Transverse colon (tissue), 4 donors: ENCODE data around the gene TPO. TPM values are rescaled to one million over a fixed set of nuclear protein-coding genes. Genes with fewer than 3 reads are reported as not detected.

Source experiments
- DNase-seq: peaks from one replicate; pipeline ENCODE4 v3.0.0-alpha.2; 2019
- H3K27ac ChIP-seq, 4 donors: fragments of 200-600 bp; sonication (generic); 2 replicates each; pipeline ENCODE4 v1.5.1; 2016 to 2018; ENCODE audit warnings: inconsistent platforms in 4 of 4
- H3K27me3 ChIP-seq: fragments of 200-600 bp; sonication (generic); 2 replicates; pipeline ENCODE4 v1.5.1; 2017; ENCODE audit warnings: inconsistent platforms
- H3K36me3 ChIP-seq, 4 donors: fragments of 200-600 bp; sonication (generic); 2 replicates each; pipeline ENCODE4 v1.5.1; 2017 to 2019; ENCODE audit warnings: inconsistent platforms in 4 of 4
- H3K4me1 ChIP-seq, 4 donors: fragments of 200-600 bp; sonication (generic); 2 replicates each; pipeline ENCODE4 v1.5.1; 2017 to 2020; ENCODE audit warnings: inconsistent platforms in 4 of 4
- H3K4me3 ChIP-seq, 4 donors: fragments of 200-600 bp; sonication (generic); 1 replicate in 1 of 4; 2 replicates in 3 of 4; pipeline versions ENCODE4 v1.5.1 to v1.6.1; 2017 to 2019; ENCODE audit warnings: inconsistent platforms in 4 of 4
- H3K9me3 ChIP-seq, 2 donors: fragments of 200-600 bp; sonication (generic); 2 replicates each; pipeline ENCODE4 v1.5.1; 2017 to 2019; ENCODE audit warnings: inconsistent platforms in 2 of 2
- CTCF ChIP-seq, 5 experiments: fragments of 200-600 bp in 3 of 5; fragments of 450-650 bp in 2 of 5; sonication (generic) in 3 of 5; IDR thresholded peaks; 1 replicate in 2 of 5; 2 replicates in 3 of 5; pipeline ENCODE4 v1.5.1; 2016 to 2017; ENCODE audit warnings: antibody characterized with exemption in 5 of 5, inconsistent platforms in 3 of 5, mild to moderate bottlenecking in 2 of 5, moderate library complexity in 1 of 5
- EP300 ChIP-seq: sonication (generic); formaldehyde crosslinking; IDR thresholded peaks from one replicate; pipeline ENCODE4 v1.6.1; 2017; ENCODE audit warnings: antibody characterized with exemption, low read depth
- POLR2A ChIP-seq: fragments of 450-650 bp; IDR thresholded peaks from one replicate; pipeline ENCODE4 v1.6.1; 2016; ENCODE audit warnings: antibody characterized with exemption, mild to moderate bottlenecking, moderate library complexity
- POLR2AphosphoS5 ChIP-seq, 3 donors: sonication (generic); formaldehyde crosslinking; IDR thresholded peaks; one replicate each; pipeline ENCODE4 v1.6.1; 2016; ENCODE audit warnings: antibody characterized with exemption in 3 of 3
- WGBS, 2 donors: methylation state at CpG; one replicate each; pipeline ENCODE4 v1.1.5; 2018; ENCODE audit warnings: low coverage in 1 of 2; 5-methylcytosine and 5-hydroxymethylcytosine counted together
- in situ Hi-C, 4 donors: fragments of 200-750 bp; cut with MboI; loops; one replicate each; pipeline versions ENCODE4 v1.15.0 to v1.15.1; 2017; ENCODE audit warnings: low sequenced_read_pairs in 3 of 4, low pct_ligation_motif_present in 1 of 4, low pct_unique_long_range_greater_than_20kb in 1 of 4
- intact Hi-C: fragments of 100-400 bp; cut with DNase I; formaldehyde crosslinking; loops from one replicate; pipeline ENCODE4 v1.15.1; 2023; ENCODE audit warnings: low total_unique reads
- total RNA-seq, 4 donors: library from RNA; depleted of rRNA; stranded (reverse); fragments of >200 nt; gene quantifications; one replicate each; pipeline ENCODE4 v1.1.0, GENCODE V29; 2016

The TPO gene
- total RNA-seq, 4 donors from 2014 or later: 1.4 to 5.8 (median 3.8) TPM

DNA sequence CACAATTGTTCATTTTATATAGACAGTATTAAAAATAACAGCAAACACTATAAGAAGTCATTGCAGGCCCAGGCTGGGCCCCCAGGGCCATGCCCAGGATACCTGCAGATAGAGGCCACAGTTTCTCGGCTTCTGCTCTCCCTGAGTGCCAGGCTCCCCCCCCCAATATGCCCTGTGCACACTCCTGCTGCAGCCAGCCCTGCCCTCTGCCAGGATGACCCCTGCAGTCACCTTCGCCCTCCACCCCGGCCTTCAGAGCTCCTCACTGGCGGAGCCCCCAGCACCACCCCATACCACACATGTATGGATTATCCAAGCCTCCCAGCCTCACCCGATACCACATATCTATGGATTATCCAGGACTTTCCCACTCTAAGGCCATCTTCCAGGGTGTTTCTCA, 104.5 kb downstream of the TPO start:
- 84 to 94% methylated on average over 3 to 5 of the region's 5 CpGs for WGBS, 2 donors
- no peaks in the 10 kb centered on the region for H3K27me3 ChIP-seq
- TF ChIP-seq POLR2A (no peak), CTCF (IDR thresholded peaks at IDR 0.05) (no peak)

GRCh38 chr2:1518331-1518803, 105.1 kb downstream of the TPO start:
- DNase-seq: no peak
- WGBS, 2 donors: 41 to 75% methylated on average over 3 of the region's 3 CpGs
- in situ Hi-C loops: no loop called here
- Histone ChIP-seq H3K27me3 (no peaks in the 10 kb centered on the region), H3K27ac (no peak overlapping the region), H3K4me1 (no peaks in the 10 kb centered on the region), H3K4me3 (no peak overlapping the region), H3K36me3 (no peaks in the 10 kb centered on the region), H3K9me3 (no peaks in the 10 kb centered on the region)
- intact Hi-C loops: no loop called here
- TF ChIP-seq POLR2AphosphoS5 (IDR thresholded peaks at IDR 0.05) (no peak), EP300 (no peak), CTCF (IDR thresholded peaks at IDR 0.05) (no peak), POLR2A (no peak)

More for the DNA sequence above, 104.5 kb downstream of the TPO start:
- H3K36me3 ChIP-seq: no peaks in the 10 kb centered on the region
- in situ Hi-C loops: no loop called here
- H3K4me3 ChIP-seq: no peak overlapping the region
- H3K27ac ChIP-seq: no peak overlapping the region
- intact Hi-C loops: no loop called here
- DNase-seq: no peak
- no peaks in the 10 kb centered on the region for H3K9me3 ChIP-seq
- H3K4me1 ChIP-seq: no peaks in the 10 kb centered on the region

GRCh38 chr2:1518867-1519530, 105.7 kb downstream of the TPO start:
- no peaks in the 10 kb centered on the region for H3K27me3 ChIP-seq
- H3K9me3 ChIP-seq: no peaks in the 10 kb centered on the region
- H3K27ac ChIP-seq: no peak overlapping the region
- intact Hi-C loops (no loop called here), in situ Hi-C loops (no loop called here)
- peak; percentile 60 for DNase-seq
- H3K4me1 ChIP-seq: no peaks in the 10 kb centered on the region
- no peak overlapping the region for H3K4me3 ChIP-seq
- TF ChIP-seq EP300: no peak
- no peak for TF ChIP-seq POLR2A
- TF ChIP-seq CTCF (IDR thresholded peaks at IDR 0.05): no peak
- TF ChIP-seq POLR2AphosphoS5 (IDR thresholded peaks at IDR 0.05): no peak
- WGBS, 2 donors: 46% methylated on average over 10 of the region's 10 CpGs; no CpG with 5 or more reads in 1 of the 2 donors
- H3K36me3 ChIP-seq: no peaks in the 10 kb centered on the region

- no peak for DNase-seq
- in situ Hi-C loops (no loop called here), intact Hi-C loops (no loop called here)
- TF ChIP-seq EP300: no peak
- TF ChIP-seq POLR2A: no peak
- TF ChIP-seq CTCF (IDR thresholded peaks at IDR 0.05): no peak
- TF ChIP-seq POLR2AphosphoS5 (IDR thresholded peaks at IDR 0.05): no peak
- Histone ChIP-seq H3K9me3 (no peaks in the 10 kb centered on the region), H3K4me3 (no peak overlapping the region), H3K27me3 (no peaks in the 10 kb centered on the region), H3K4me1 (no peaks in the 10 kb centered on the region), H3K36me3 (no peaks in the 10 kb centered on the region), H3K27ac (no peak overlapping the region)
- WGBS, 2 donors: 63 to 85% methylated on average over 5 to 21 of the region's 21 CpGs
These were observed 108.1 kb downstream of the TPO start for GRCh38 chr2:1521191-1521877.
